Measurements from ENCODE around the gene PAX4.

The PAX4 gene

DNA sequence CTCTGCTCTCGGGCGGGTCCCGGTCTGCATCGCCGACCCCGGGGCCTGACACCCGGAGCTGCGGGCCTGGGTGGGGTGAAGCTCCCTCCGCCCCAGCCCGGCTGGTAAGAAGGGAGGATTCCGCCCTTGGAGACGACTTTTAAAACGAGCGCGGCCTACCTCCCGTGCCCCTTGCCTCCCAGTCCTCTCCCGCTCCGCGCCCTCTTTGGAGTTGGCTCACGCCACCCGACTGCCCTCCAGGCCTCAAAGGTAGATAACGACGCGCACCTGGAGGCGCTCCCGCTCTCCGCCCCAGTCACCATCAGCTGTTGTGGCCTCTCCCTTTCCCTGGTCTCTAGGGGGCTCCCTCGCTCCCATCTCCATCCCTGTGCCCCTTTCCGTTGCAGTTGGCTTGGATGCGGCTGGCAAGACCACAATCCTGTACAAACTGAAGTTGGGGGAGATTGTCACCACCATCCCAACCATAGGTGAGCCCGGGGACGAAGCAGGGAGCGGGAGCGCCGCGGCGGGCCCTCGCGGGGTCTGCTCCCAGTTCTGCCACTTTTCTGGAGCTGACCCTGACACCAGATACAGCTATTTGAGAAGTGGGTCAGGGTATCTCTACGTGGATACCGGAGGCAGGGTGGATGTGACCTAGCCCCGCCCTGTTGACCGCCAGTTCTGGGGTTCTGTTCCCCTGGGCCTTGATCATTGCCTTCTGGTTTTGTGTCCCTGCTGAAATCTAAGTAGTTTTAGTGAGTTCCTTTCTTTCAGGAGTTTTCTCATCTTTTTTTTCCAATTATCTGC lies 29.1 kb downstream of the PAX4 start:
- H3K4me3 ChIP-seq (ENCODE audit: control insufficient read depth, low read depth, low read length) = peak overlapping the region; percentile 90
- DNase-seq (ENCODE audit: low read depth) = no peak
- TF ChIP-seq, protein P1, sequence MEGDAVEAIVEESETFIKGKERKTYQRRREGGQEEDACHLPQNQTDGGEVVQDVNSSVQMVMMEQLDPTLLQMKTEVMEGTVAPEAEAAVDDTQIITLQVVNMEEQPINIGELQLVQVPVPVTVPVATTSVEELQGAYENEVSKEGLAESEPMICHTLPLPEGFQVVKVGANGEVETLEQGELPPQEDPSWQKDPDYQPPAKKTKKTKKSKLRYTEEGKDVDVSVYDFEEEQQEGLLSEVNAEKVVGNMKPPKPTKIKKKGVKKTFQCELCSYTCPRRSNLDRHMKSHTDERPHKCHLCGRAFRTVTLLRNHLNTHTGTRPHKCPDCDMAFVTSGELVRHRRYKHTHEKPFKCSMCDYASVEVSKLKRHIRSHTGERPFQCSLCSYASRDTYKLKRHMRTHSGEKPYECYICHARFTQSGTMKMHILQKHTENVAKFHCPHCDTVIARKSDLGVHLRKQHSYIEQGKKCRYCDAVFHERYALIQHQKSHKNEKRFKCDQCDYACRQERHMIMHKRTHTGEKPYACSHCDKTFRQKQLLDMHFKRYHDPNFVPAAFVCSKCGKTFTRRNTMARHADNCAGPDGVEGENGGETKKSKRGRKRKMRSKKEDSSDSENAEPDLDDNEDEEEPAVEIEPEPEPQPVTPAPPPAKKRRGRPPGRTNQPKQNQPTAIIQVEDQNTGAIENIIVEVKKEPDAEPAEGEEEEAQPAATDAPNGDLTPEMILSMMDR (IDR thresholded peaks at IDR 0.05; ENCODE audit: control insufficient read depth, insufficient read depth, low read depth, low read length, missing control alignments) = peak; percentile 77

- peak; percentile 24 for DNase-seq (ENCODE audit: low read depth)
- peak within 1 kb of the TSS; percentile 90 for H3K4me3 ChIP-seq (ENCODE audit: control insufficient read depth, low read depth, low read length)
- TF ChIP-seq, protein P1 (IDR thresholded peaks at IDR 0.05; ENCODE audit: control insufficient read depth, insufficient read depth, low read depth, low read length, missing control alignments) = no peak
These were observed 29.8 kb downstream of the PAX4 start, which contains the start of gene ARF5 for GRCh38 chr7:127588019-127588696. Gene ARF5, plus strand, starts transcription at chr7:127588411. Its CDS starts 88 bp downstream, at chr7:127588499.

DNA sequence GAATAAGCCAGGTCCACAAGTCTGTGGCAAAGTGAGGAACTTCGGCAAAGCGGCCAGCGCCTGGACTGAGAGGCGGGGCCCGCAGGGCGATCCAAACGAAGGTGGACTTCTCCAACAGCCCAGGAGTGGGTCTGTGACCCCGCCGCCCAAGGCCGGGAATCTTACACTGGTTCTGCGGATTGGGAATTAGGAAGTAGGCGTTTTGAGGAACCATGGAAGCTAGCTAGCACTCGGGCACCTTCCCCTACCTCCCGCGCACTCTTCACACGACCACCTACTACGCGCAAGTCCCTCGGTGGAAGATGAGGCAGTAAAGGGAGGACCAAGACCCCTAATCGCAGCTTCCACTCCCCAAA lies 30.3 kb downstream of the PAX4 start:
- DNase-seq (ENCODE audit: low read depth) = no peak
- TF ChIP-seq, protein P1 (IDR thresholded peaks at IDR 0.05; ENCODE audit: control insufficient read depth, insufficient read depth, low read depth, low read length, missing control alignments) = no peak
- H3K4me3 ChIP-seq (ENCODE audit: control insufficient read depth, low read depth, low read length) = peak overlapping the region; percentile 90

DNA sequence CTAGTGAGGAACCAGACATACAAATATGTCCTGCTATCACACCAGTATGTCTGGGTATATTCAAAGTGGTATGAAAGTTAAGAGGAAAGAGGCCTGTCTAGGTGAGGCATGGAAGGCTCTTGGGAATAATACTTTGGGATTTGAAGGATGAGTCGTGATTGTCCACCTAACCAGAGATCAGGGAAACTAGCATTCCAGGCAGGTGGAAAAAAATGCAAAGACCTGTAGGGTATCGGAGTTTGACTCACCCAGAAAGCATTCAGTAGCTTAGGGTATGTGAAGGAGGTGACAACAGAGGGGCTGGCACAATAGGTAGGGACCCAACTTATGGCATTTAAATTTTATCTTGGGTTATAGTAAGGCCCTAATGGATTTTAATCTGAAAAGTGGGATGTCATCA lies 31.6 kb downstream of the PAX4 start:
- DNase-seq (ENCODE audit: low read depth) = no peak
- TF ChIP-seq, protein P1 (IDR thresholded peaks at IDR 0.05; ENCODE audit: control insufficient read depth, insufficient read depth, low read depth, low read length, missing control alignments) = no peak
- no peak overlapping the region for H3K4me3 ChIP-seq (ENCODE audit: control insufficient read depth, low read depth, low read length)

- H3K4me3 ChIP-seq (ENCODE audit: control insufficient read depth, low read depth, low read length) = peak within 1 kb of the TSS; percentile 86
- TF ChIP-seq, protein P1 (IDR thresholded peaks at IDR 0.05; ENCODE audit: control insufficient read depth, insufficient read depth, low read depth, low read length, missing control alignments) = no peak
- peak; percentile 44 for DNase-seq (ENCODE audit: low read depth)
These were observed 32.6 kb downstream of the PAX4 start, which contains the start of gene GCC1 for GRCh38 chr7:127585044-127585953. Gene GCC1, minus strand, starts transcription at chr7:127585596. Its CDS starts 414 bp downstream, at chr7:127585182.

DNA sequence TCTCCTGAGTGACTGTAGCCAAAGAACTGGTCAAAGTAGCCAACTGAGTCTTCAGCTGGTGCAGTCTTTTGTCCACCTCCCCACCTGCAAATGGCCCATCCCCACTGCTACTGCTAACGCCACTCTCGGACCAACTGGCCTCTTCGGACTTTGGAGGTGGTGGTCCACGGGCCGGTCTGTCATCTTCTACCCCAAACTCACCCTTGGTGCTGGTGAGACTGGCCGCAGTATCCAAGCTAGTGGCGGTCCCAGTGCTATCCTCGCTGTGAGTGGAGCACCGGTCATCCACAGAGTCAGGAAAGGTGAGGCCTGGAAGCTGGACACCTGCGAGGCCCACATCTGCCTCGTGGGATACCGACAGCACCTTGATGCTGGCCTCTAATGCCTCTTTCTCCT lies 33.3 kb downstream of the PAX4 start:
- peak overlapping the region; percentile 86 for H3K4me3 ChIP-seq (ENCODE audit: control insufficient read depth, low read depth, low read length)
- TF ChIP-seq, protein P1 (IDR thresholded peaks at IDR 0.05; ENCODE audit: control insufficient read depth, insufficient read depth, low read depth, low read length, missing control alignments) = no peak
- DNase-seq (ENCODE audit: low read depth) = no peak
